IMR-90 (cell line): Measurements from ENCODE around the gene PCIF1. TPM values are rescaled to one million over a fixed set of nuclear protein-coding genes. Genes with fewer than 3 reads are reported as not detected.

Experiments used
- ATAC-seq: fragments of 200-7000 bp; cut with Tn5 transposase; 2 replicates; pipeline ENCODE4 v1.9.1; 2020; ENCODE audit warnings: low read depth, mild to moderate bottlenecking, moderate library complexity
- BruUV-seq: library from RNA; stranded (reverse); fragments of 400-500 nt; replicated peaks from 2 replicates; lab custom pipeline; 2021; lab: Mats Ljungman, UMichigan
- CTCF ChIA-PET: fragments of 300-600 bp; formaldehyde crosslinking; extraction: SDS; loops from one replicate; lab custom pipeline; 2021; ENCODE audit warnings: antibody characterized with exemption; lab: Yijun Ruan, JAX
- POLR2A ChIA-PET: fragments of 300-600 bp; sonication (Branson Sonifier 250); formaldehyde crosslinking; loops from one replicate; lab custom pipeline; 2022; ENCODE audit warnings: antibody characterized with exemption; ENCODE audit not compliant: unreplicated experiment; lab: Charles Lee
- DNase-seq: peaks from one replicate; pipeline ENCODE4 v3.0.0; 2013
- H2AFZ ChIP-seq: replicated peaks from 2 replicates; pipeline ENCODE3; 2013; ENCODE audit warnings: low read length, mild to moderate bottlenecking; ENCODE audit not compliant: poor library complexity
- H2AK5ac ChIP-seq: 2 replicates; pipeline ENCODE4 v1.6.1; 2013; ENCODE audit warnings: low read depth, low read length, inconsistent platforms
- H2AK9ac ChIP-seq: replicated peaks from 2 replicates; pipeline ENCODE3; 2013; ENCODE audit warnings: mild to moderate bottlenecking, low read depth, low read length, moderate library complexity; ENCODE audit not compliant: poor library complexity
- H2BK120ac ChIP-seq: 2 replicates; pipeline ENCODE4 v1.6.1; 2013; ENCODE audit warnings: low read depth, low read length, inconsistent platforms
- H2BK15ac ChIP-seq: 3 replicates; pipeline ENCODE4 v1.6.1; 2013; ENCODE audit warnings: low read depth, low read length, inconsistent platforms
- H2BK20ac ChIP-seq: 2 replicates; pipeline ENCODE4 v1.6.1; 2013; ENCODE audit warnings: low read depth, mild to moderate bottlenecking, inconsistent platforms, low read length, moderate library complexity
- H2BK5ac ChIP-seq: 2 replicates; pipeline ENCODE4 v1.6.1; 2013; ENCODE audit warnings: mild to moderate bottlenecking, low read depth, low read length, inconsistent platforms; ENCODE audit not compliant: poor library complexity, severe bottlenecking
- H3K14ac ChIP-seq: replicated peaks from 2 replicates; pipeline ENCODE4 v1.6.1; 2013; ENCODE audit warnings: low read depth, low read length, inconsistent platforms
- H3K18ac ChIP-seq: 2 replicates; pipeline ENCODE4 v1.6.1; 2013; ENCODE audit warnings: low read depth, low read length, control low read depth
- H3K23ac ChIP-seq: 2 replicates; pipeline ENCODE4 v1.6.1; 2013; ENCODE audit warnings: low read depth, low read length, inconsistent platforms
- H3K27ac ChIP-seq: 2 replicates; pipeline ENCODE4 v1.5.1; 2013; ENCODE audit warnings: mild to moderate bottlenecking, control low read depth, low read length; ENCODE audit not compliant: insufficient read depth
- H3K27me3 ChIP-seq: 2 replicates; pipeline ENCODE4 v1.6.1; 2013; ENCODE audit warnings: low read length; ENCODE audit not compliant: control insufficient read depth, insufficient read depth
- H3K36me3 ChIP-seq: 2 replicates; pipeline ENCODE4 v1.6.1; 2013; ENCODE audit warnings: low read length, mixed read lengths; ENCODE audit not compliant: control insufficient read depth, insufficient read depth
- H3K4ac ChIP-seq: 2 replicates; pipeline ENCODE4 v1.6.1; 2013; ENCODE audit warnings: low read depth, low read length, inconsistent platforms
- H3K4me1 ChIP-seq: 2 replicates; pipeline ENCODE4 v1.6.1; 2013; ENCODE audit warnings: low read length, mixed read lengths; ENCODE audit not compliant: control insufficient read depth, insufficient read depth
- H3K4me2 ChIP-seq: 2 replicates; pipeline ENCODE4 v1.6.1; 2013; ENCODE audit warnings: low read depth, mild to moderate bottlenecking, control low read depth, low read length, moderate library complexity
- H3K4me3 ChIP-seq: 2 replicates; pipeline ENCODE4 v1.5.1; 2013; ENCODE audit warnings: low read depth, mild to moderate bottlenecking, control low read depth, low read length, moderate library complexity; ENCODE audit not compliant: insufficient read depth
- H3K56ac ChIP-seq: 2 replicates; pipeline ENCODE4 v1.6.1; 2013; ENCODE audit warnings: low read length, inconsistent platforms; ENCODE audit not compliant: insufficient read depth; ENCODE audit errors: extremely low read depth
- H3K79me1 ChIP-seq, 2 experiments: 2 replicates each; pipeline ENCODE4 v1.6.1; 2013; ENCODE audit warnings: low read length in 2 of 2, inconsistent platforms in 1 of 2, low read depth in 1 of 2
- H3K9ac ChIP-seq: 2 replicates; pipeline ENCODE4 v1.6.1; 2013; ENCODE audit warnings: low read depth, low read length, control low read depth
- H3K9me1 ChIP-seq: 2 replicates; pipeline ENCODE4 v1.6.1; 2013; ENCODE audit warnings: low read length, inconsistent platforms; ENCODE audit not compliant: insufficient read depth
- H3K9me3 ChIP-seq: 2 replicates; pipeline ENCODE4 v1.6.1; 2013; ENCODE audit warnings: low read length; ENCODE audit not compliant: control insufficient read depth, insufficient read depth
- H4K20me1 ChIP-seq: 2 replicates; pipeline ENCODE4 v1.6.1; 2013; ENCODE audit warnings: low read length, inconsistent platforms; ENCODE audit not compliant: insufficient read depth
- H4K5ac ChIP-seq: 2 replicates; pipeline ENCODE4 v1.6.1; 2013; ENCODE audit warnings: mild to moderate bottlenecking, low read depth, low read length, control low read depth
- H4K8ac ChIP-seq, 2 experiments: 2 replicates each; pipeline ENCODE4 v1.6.1; 2013; ENCODE audit warnings: low read depth in 2 of 2, low read length in 2 of 2, control low read depth in 1 of 2, inconsistent platforms in 1 of 2
- H4K91ac ChIP-seq: 2 replicates; pipeline ENCODE4 v1.6.1; 2013; ENCODE audit warnings: low read depth, low read length, inconsistent platforms; ENCODE audit not compliant: insufficient read depth
- ELK1 ChIP-seq: fragments of 150-350 bp; IDR thresholded peaks from 2 replicates; pipeline ENCODE4 v1.6.1; 2016; ENCODE audit warnings: low read depth, mild to moderate bottlenecking, low read length, moderate library complexity, borderline replicate concordance
- RFX5 ChIP-seq: IDR thresholded peaks from 2 replicates; pipeline ENCODE4 v1.8.0; 2012; ENCODE audit warnings: low read depth, mild to moderate bottlenecking, low read length, moderate library complexity
- WGBS, 2 experiments: methylation state at CpG; one replicate each; pipeline versions ENCODE4 v1.1.5 to v1.1.7; 2013; ENCODE audit warnings: missing lambda C conversion rate in 2 of 2; ENCODE audit not compliant: insufficient read length in 1 of 2; ENCODE audit errors: extremely low coverage in 2 of 2; 5-methylcytosine and 5-hydroxymethylcytosine counted together
- dilution Hi-C: fragments of 300-500 bp; cut with HindIII; formaldehyde crosslinking; loops from one replicate; pipeline ENCODE4 v1.14.3; 2018; ENCODE audit warnings: low sequenced_read_pairs; ENCODE audit not compliant: unreplicated experiment
- in situ Hi-C: fragments of 300-500 bp; cut with MboI; formaldehyde crosslinking; loops from 3 replicates; pipeline ENCODE4 v1.14.3; 2019; ENCODE audit warnings: low sequenced_read_pairs, inconsistent platforms, mixed read lengths
- intact Hi-C: fragments of 100-400 bp; cut with micrococcal nuclease; formaldehyde crosslinking; loops from 2 replicates; pipeline ENCODE4 v1.10.0; 2022
- polyA plus RNA-seq, 3 experiments: library from polyadenylated mRNA; depleted of rRNA; stranded (reverse); fragments of >200 nt; gene quantifications; 2 replicates each; pipeline ENCODE4 v1.2.3, GENCODE V29; 2012; ENCODE audit warnings: low replicate concordance in 1 of 3
- total RNA-seq: library from RNA; depleted of rRNA; stranded (reverse); fragments of >200 nt; gene quantifications from 2 replicates; pipeline ENCODE4 v1.2.3, GENCODE V29; 2012

Gene PCIF1
- total and polyA plus RNA-seq, 2 of the 4 experiments (the other 2 are of a cell fraction) = 5.4 to 18.3 TPM

GRCh38 chr20:45974896-45975565, 40.5 kb downstream of the PCIF1 start:
- Histone ChIP-seq H3K79me1 (peaks cover 7 to 16% of the 10 kb centered on the region in 2 experiments; a peak in 3 of 4 replicates), H3K36me3 (no peaks in the 10 kb centered on the region), H3K23ac (no peak overlapping the region), H3K9me3 (no peaks in the 10 kb centered on the region), H4K91ac (no peak overlapping the region), H2BK5ac (no peak overlapping the region), H3K18ac (no peak overlapping the region), H3K4ac (no peak overlapping the region), H2AFZ (no peak overlapping the region), H2BK120ac (no peak overlapping the region), H3K56ac (no peak overlapping the region), H3K9ac (no peak overlapping the region), H3K9me1 (0 out of 2 replicates have a peak, but pooled peaks cover 4% of the 10 kb centered on the region), H4K8ac (no peak overlapping the region), H4K20me1 (peaks cover 6% of the 10 kb centered on the region; the same call in 1 of the 2 replicates), H2AK5ac (no peak overlapping the region), H2BK15ac (no peak overlapping the region), H3K4me2 (no peak overlapping the region), H3K4me1 (peaks cover 2% of the 10 kb centered on the region; the same call in 1 of the 2 replicates), H3K27ac (no peak overlapping the region), H2AK9ac (no peak overlapping the region), H4K5ac (no peak overlapping the region), H3K4me3 (no peak overlapping the region), H3K27me3 (no peaks in the 10 kb centered on the region), H3K14ac (no peak overlapping the region), H2BK20ac (no peak overlapping the region)
- intact Hi-C loops = loop anchor here (5.0 kb wide), 3 partner anchors 83 to 427 kb away; partner anchors contain the start of genes CTSA, NCOA5 and NEURL2
- CTCF ChIA-PET = interaction anchor here (0.6 to 1.2 kb wide), 3 partner anchors 11 to 148 kb away, joined by 3 to 6 read pairs (median 4); no protein-coding TSS in a partner anchor
- TF ChIP-seq ELK1 (no peak), RFX5 (no peak)
- POLR2A ChIA-PET = no interaction called here
- dilution Hi-C loops = no loop called here
- WGBS, 2 experiments = 71% methylated on average over 1 of the region's 7 CpGs; no CpG with 5 or more reads in 1 of the 2 experiments
- in situ Hi-C loops = no loop called here
- BruUV-seq = no TSS peak
- DNase-seq = no peak
- ATAC-seq = no peak
